NAMALWA (cell line): ENCODE results near the gene SRL.

Source experiments
- DNase-seq: peaks from one replicate; pipeline ENCODE4 v3.0.0-alpha.2; 2015; ENCODE audit warnings: low spot score

The SRL gene

DNA sequence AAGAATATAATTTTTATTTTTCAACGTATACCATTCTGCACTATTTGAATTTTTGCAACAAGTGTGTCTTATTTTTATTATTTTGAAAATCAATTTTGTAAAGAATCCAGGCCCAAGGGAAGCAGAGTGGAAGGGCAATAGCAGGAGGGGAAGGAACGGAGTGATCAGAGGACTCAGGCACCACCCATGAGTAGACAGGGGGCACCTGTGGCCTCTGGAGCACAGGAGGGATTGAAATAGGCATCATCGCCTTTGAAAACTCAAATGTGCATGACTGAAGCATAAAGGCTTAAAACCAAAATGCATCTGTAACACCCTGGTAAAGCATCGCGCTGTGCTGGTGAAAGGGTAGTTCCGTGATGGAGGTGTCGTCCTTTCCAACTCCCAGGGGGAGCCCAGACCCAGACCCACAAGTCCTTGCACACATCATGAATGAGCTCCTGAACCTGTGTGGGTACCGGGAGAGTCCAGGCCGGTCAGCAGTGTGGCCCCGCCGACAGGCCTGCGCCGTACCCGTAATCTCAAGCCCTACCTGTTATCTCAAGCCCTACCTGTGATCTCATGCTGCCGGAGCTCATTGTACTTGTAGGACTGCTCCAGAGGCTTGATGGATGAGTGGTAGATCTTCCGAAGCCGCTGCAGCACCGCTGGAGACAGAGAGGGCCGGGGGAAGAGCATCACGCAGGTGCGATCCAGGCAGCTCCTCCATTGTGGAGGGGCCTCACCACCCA lies 39.1 kb downstream of the SRL start:
- DNase-seq: no peak

DNA sequence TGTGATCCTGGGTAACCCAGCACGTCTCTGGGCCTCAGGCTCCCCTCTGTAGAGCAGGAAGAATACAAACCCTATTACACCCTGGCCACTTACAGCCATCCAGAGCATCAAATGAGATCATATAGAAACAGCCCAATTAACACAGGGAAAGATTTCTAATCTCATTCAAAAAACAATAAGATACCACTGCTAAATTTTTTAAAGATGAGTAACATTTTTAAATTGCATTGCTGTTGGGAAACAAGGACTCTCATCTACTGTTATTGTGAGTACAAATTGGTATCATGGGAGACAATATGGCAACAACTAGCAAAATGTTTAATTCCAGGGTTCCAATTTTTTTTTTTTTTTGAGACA lies 41.1 kb downstream of the SRL start:
- DNase-seq: no peak

DNA sequence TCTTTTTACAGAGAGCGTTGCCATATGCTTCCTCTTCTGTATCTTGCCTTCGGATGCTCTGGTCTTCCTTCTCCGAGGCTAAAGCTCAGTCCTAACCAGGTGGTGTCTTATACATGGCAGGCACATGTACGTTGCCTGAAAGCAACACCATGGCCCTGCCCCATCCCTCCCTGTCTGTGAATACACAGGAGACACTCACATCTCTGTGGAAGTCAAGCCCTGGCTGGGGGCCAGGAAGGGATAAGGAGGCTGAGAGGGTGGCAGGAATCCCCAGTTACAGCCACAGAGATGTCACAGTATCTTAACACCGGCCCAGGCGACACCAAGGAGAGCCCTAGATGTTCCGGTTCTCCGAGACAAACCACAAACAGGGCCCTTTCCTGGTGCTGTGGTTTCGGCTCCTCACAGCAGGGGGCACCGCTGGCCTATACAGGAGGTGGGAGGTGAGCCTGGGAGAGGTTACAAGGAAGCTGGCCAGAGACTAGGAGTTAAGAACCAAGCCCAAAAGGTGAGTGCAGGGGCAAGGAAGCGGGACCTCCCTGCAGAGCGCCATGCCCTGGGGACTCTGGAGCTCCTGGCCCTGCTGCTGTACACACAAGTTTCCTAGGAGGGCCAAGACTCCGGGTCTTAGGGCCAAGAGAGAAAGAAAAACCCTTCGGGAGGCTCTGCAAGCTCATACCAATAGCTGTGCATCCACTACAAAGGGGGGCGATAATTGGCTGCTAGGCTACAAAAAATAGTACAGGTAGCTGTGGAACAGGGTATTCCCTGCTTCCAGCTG lies 41.7 kb downstream of the SRL start:
- DNase-seq: peak; percentile 67

DNA sequence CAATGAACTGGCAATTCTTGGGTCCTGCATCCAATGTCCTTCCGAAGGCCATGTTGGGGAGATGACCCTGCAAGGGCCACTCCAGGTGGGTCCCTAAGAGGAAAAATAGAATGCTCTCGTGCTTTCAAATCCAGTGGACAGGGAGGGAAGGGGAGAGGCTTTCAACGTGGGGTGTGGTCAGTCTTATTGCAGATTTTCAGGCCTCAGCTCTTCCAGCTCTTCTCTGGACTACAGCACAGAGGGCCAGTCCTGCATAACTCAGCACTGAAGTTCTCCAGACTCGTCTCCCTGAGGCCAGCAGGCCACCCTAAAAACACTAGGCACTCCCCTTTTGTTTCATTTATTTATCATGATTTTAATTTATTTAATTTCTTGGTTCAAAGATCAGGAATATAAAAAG lies 43.1 kb downstream of the SRL start:
- no peak for DNase-seq

DNA sequence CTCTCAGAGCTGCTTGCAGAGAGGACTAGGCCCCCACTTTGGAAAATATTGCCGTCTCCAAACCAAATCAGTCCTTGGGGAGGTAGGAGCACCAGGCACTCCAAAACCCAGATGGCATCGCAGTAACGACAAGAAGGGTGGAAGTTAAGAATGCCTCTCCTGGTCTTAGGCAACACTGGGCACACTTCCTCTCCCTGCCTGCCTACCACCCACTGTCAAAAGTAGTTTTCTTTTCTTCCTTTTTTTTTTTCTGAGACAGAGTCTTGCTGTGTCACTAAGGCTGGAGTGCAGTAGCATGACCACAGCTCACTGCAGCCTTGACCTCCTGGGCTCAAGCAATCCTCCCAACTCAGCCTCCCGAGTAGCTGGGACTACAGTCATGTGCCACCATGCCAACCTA lies 47.2 kb downstream of the SRL start:
- no peak for DNase-seq

DNA sequence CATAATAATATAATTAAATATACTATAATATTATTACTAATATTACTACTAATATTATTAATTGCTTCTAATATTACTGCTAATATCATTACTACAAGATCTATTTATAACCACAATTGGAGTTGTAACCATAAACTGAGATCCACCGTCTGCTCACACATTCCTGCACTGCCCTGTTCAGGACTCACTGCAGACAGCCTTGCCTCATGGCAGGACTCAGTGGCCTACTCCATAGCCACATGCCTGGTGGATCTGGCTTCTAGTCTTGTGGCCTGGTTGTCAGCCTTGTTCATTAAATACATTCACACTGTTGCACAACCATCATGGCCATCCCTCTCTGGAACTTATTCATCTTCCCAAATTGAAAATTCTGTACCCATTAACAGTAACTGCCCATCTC lies 48.0 kb downstream of the SRL start:
- no peak for DNase-seq

DNA sequence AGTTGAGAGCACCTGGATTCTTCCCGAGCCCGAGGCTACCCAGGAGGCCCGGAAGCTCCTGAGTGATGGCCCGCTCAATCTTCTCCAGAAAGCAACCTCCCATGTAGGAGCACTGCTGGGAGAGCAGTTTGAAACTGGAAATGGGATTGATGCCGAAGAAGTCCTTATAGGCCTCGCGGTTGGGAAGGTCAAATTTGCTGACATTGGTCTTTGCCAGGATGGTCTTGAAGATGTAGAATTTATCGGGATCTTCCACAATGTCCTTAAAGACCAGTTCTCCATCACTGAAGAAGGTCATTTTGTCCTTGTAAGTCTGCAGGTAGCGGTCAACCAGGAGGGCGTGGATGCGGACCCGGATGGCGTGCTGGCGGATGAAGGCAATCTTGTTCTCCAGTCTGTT lies 49.7 kb downstream of the SRL start:
- DNase-seq: no peak

DNA sequence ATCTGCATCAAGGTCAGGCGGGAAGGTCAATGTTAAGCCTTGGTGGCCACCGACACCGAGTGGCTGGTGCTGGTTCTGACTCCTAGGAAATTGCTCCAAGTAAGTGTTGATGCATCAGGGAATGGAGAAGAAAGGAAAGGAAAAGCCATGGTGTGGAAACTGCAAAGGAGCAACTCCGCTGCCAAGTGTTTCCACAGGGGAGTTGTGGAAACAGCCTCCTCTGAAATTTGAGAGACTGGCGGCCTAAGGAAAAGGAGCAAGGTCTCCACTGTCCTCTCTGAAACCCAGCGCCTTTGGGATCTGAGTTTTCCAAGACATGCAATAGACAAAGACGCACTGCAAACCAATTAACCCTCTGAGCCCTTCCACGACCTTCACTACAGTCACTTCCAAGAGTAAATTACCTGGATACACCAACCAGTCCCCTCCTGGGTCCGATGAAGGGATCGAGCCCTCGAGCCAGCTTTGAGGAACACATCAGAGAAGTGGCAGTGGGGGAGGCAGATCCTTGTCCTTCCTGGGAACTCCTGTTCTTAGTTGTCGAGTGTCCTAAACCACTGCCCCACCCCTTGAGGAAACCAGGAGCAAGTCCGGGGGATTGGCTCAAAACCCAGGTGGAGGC lies 51.1 kb downstream of the SRL start:
- DNase-seq: no peak

DNA sequence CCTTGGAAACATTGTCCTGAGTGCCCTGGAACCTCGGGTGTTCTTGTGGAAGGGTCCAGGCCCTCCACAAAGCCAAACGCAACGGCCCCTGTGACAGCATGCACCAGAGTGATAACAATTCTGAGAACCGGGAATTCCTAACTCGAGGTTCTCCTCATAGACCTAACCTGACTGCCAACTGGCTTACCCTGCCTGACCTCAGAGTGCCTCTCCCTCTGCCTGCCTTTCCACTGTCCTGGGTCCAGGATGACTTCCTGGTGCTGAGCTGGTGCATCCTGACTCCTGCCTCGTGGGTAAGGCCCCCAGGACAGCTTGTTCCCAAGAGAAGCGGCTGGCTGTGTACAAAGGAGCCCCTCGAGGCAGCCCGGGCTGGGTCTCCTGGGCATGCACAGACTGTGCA lies 51.8 kb downstream of the SRL start:
- no peak for DNase-seq

DNA sequence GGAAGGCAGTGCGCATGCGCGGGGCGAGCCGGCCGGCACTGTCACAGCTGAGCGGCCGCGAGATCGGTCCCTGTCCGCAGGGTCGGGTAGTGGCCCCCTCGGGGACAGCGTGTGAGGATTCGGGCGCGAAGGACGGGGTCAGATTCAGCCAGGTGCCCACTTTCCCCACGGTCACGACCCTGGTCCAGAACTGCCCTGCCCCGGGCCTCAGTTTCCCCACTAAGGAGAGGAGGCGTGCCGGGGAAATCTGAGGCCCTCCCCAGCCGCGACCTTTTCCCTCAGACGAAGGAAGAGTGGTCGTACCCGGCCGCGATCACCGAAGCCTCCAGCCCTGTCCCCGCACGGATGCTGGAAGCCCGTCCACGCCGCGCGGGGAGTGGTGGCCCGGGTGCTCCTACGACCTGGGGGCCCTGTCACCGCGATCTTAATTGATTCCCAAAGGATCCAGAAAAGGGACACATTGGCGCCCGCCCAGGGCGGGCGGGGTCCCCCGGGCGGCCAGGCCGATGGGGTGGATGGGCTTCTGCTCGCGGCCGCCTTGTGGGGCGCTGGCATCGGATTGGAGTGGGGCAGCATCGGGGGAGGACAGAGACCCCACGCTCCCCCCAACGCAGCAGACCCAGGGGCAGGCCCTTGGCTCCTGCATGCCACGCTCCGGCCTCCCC lies 57.7 kb downstream of the SRL start:
- DNase-seq: no peak

DNA sequence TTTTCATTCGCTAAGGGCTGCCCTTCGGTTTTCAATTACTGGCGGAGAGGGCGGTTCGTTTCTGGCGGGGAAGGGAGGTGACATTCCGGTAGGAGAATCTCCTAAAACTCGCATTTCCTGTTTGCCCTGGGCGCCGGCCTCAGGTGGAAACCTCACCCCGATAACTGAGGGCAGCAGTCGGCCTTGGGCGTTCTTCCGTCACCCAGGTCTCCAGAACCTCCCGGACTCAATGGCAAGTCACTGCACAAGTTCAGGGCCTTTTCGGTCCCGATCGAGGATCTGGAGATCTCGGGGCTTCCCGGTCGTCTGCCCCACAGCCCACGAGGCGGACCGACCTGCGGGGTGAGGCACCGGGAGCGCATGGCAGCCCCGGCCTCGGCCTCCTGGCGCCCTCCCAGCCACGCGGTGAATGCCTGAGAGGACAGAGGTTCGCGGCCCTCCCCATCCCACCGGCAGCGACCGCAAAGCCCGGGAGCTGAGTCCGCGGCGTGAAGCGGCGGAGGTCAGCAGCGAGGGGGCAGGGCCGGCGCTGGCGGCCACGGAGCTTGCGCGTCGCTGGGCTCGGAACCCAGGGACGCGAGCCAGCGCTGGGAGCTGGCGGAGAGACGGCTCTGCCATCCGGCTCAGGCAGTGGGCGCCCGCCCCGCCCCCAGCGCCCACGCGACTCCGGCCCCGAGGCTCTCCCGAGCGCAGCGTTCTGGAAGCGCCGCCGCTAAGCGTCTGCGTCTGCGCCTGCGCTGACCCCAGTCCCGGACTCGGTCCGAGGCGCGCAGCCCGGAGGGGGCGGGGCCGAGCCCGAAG lies 58.4 kb downstream of the SRL start:
- peak; percentile 93 for DNase-seq

DNA sequence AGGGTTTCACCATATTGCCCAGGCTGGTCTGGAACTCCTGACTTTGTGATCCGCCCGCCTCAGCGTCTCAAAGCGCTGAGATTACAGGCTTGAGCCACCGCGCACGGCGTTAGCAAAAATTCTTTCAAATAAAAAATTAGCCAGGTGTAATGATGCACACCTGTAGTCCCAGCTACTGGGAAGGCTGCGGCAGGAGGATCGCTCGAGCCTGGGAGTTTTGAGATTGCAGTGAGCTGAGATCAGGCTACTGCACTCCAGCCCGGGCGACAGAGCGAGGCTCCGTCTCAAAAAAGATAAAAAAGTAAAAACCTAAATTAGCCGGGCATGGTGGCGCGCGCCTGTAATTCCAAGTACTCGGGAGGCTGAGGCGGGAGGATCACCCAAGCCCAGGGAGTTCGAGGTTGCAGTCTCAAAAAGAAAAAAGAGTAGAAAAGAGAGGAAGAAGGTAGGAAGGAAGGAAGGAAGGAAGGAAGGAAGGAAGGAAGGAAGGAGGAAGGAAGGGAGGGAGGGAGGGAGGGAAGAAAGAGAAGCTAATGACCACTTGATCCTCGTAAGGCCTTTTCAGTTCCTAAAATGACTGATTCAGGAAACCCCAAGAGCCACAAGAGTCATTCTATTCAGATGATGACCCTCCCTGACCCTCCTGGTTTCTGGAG lies 59.2 kb downstream of the SRL start:
- DNase-seq: no peak

DNA sequence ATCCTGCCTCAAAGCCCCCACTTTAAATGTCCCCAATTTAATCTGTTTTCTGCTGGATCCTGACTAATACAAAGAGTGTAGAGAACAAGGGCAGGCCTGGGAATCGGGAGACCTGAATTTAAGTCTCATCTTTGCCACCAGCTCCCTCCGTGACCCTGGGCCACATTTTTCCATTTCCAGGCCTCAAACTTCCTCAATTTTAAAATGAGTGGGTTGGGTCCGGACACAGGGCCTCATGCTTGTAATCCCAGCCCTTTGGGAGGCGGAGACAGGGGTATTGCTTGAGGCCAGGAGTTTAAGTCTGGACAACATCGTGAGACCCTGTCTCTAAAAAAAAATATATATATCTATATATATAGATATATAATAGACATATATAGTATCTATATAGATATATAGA lies 61.4 kb downstream of the SRL start:
- no peak for DNase-seq

DNA sequence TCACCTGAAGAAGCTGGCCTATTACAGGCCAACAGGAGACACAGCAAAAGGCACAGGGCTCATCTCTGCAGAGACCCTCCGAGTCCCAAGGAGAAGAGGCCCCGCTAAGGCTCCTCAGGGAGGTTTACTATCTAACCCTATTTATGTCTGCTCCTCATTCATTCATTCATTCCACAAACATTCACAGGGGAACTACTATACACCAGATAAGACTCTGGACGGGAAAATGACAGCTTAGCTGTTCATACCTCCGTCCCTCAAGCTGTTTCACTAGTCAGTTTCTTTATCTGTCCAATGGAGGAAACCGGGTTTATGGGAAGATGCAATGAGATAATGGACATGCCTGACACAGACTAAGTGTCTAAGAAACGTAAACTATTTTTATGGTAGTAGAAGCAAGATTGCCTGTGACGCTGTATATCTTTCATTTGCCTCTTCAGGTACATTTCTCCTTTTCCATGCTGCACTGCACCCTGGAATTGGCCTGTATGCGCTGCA lies 62.1 kb downstream of the SRL start:
- DNase-seq: no peak

DNA sequence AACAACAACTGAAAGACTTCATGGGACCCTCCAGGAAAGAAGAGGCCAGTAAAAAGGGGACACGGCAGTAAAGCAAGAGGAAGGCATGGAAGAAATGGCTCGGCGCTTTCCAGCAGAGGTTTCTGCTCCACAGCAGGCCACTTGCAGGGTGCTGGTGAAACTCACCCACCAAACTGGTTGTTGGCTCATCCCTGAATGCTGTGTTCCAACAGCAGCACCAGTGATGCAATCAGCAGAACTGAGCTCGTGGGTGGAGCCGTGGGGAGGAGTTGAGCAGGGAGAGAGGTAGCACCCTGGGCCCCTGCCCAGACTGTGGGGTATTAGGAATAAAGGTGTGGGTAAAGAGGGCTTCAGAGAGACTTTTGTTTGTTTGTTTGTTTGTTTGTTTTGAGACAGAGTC lies 62.9 kb downstream of the SRL start:
- no peak for DNase-seq

DNA sequence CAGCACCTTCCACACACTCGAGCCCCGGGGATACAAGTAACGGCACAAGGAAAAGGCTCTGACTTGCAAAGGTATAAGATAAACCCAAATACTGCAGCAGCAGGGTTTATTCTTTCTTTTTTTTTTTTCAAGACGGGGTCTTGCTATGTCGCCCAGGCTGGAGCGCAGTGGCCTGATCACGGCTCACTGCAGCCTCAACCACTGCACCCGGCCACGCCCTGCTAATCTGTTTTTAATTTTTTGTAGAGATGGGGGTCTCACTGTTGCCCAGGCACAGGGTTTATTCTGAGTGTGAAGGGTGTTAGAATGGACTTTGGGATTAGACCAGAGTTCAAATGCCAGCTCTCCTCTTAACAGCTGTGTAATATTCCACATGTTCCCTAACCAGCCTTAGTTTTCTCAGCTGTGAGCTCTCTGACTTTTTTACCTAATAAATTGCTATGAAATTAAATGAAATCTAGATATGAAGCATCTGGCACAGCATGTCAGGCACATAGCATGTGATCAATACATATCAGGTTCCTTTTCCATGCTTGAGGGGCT lies 63.3 kb downstream of the SRL start:
- no peak for DNase-seq

DNA sequence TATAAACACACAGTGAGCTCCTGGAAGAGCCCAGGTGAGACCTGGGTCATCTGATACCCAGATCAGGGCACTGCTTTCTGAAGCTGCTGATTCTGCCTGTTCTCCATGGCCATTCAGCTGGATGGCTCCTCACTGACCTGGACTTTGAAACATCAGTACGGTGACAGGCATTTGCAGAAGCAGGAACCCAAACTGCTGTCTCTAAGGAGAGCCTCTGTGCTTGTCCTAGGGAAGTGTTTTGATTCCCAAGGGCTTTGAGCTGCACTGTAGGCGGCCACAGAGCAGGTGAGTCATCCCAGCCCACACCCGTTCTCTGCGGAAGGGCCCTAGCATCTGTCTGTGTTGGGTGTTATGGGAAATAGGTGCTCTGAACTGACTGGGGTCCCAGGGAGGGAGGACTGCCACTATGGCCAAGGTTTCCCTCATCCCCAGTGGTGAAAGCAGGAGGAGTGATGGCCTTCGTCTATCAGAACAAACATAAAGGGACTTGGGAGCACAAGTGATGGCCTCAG lies 64.9 kb downstream of the SRL start:
- no peak for DNase-seq

DNA sequence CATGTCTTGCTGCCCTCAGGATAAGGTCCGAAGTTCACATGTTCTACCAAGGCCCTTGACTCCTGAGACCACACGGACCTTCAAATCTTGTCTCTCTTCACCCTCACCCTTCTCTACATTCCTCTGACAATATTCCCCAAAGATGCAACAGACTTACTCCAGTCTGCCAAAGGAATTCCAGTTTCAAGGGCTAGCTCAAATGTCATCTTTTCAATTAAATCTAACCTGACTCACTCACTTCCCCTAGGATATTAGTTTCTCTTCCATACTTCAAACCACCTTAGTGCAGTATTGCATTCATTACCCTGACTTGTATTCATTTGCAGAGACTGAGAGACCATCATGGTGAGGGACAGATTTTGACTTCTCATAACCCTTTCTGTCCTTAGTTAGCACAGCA lies 66.0 kb downstream of the SRL start:
- DNase-seq: no peak

DNA sequence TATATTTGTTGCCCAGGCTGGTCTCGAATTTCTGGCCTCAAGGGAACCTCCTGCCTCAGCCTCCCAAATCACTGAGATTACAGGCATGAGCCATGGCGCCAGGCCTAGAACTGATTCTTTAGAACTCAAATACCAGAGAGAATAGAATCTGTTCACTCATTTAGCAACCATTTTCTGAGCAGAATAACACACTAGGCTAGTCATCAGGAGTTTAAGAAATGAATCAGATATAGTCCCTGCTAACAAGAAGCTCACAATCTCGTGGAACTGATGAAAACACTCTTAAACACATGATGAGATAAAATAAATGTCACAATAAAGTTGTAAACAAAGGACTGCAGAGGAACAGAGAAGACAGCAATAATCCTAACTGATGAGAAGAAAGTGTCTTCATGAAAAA lies 69.8 kb downstream of the SRL start:
- DNase-seq: no peak

DNA sequence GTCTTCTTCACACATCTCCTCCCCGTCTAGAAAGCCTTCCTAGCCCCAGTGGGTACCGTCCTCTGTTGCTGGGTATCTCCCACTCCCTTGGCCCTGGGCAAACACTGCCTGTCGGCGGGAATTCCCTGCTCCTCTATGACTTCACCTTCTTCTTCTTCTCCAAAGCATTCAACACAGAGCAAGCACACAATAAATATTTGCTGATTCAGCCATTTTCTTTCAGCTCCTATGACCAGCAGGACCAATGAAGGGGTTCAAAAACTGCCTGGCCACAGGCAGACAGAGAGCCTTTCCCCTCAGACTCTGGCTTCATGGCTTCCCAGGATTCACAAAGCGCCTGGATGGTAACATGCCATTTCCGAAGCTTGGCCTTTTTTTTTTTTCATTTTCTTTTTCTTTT lies 72.5 kb downstream of the SRL start:
- no peak for DNase-seq

DNA sequence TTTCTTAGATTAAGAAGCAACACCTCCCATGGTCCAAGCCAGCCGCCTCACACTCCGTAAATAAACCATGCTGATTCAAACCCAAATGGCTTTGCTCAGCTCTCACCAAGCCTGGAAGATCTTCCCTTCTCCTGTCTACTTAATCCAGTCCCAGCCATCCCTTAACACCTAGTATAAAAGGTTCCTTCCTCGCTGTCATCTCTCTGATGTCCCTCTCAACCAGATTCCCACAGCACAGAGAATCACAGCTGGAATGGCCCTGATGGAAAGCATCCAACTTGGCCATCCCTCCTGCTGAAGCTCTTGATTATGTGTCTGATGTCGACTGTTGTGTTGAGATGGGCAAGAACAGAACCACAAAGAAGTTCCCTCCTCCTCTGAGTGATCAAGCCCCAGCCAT lies 75.1 kb downstream of the SRL start:
- DNase-seq: no peak
